Esophagus (tissue), 2 donors: Measurements from ENCODE around the gene CCR2. TPM values are rescaled to one million over a fixed set of nuclear protein-coding genes. Genes with fewer than 3 reads are reported as not detected.
"Not testable (repeated sequence)": the region's sequence is repeated elsewhere in the genome, so short reads cannot be mapped to it uniquely, and the experiment has no call there.

ENCODE experiments used
- H3K27ac ChIP-seq, 2 donors: one replicate each; pipeline ENCODE4 v1.5.1; 2013; ENCODE audit warnings: low read depth in 2 of 2, mild to moderate bottlenecking in 2 of 2, inconsistent platforms in 1 of 2, low read length in 1 of 2, moderate library complexity in 1 of 2
- H3K27me3 ChIP-seq, 2 donors: one replicate each; pipeline ENCODE4 v1.6.1; 2013; ENCODE audit warnings: low read length in 2 of 2, control low read depth in 1 of 2, mild to moderate bottlenecking in 1 of 2; ENCODE audit not compliant: insufficient read depth in 2 of 2, control insufficient read depth in 1 of 2
- H3K36me3 ChIP-seq, 2 donors: one replicate each; pipeline ENCODE4 v1.6.1; 2013; ENCODE audit warnings: low read length in 1 of 2; ENCODE audit not compliant: control insufficient read depth in 2 of 2, insufficient read depth in 2 of 2
- H3K4me1 ChIP-seq, 2 donors: one replicate each; pipeline ENCODE4 v1.6.1; 2013; ENCODE audit warnings: low read length in 1 of 2; ENCODE audit not compliant: control insufficient read depth in 2 of 2, insufficient read depth in 2 of 2
- H3K4me3 ChIP-seq, 2 donors: one replicate each; pipeline ENCODE4 v1.5.1; 2013; ENCODE audit warnings: low read length in 2 of 2, mild to moderate bottlenecking in 2 of 2, low read depth in 1 of 2, moderate library complexity in 1 of 2
- H3K9me3 ChIP-seq, 2 donors: one replicate each; pipeline ENCODE4 v1.6.1; 2013; ENCODE audit warnings: mild to moderate bottlenecking in 2 of 2, low read depth in 1 of 2, low read length in 1 of 2, moderate library complexity in 1 of 2; ENCODE audit not compliant: control insufficient read depth in 2 of 2, insufficient read depth in 1 of 2
- WGBS, 2 donors: extraction: QIAGEN DNeasy Blood & Tissue Kit; methylation state at CpG; one replicate each; pipeline ENCODE4 v1.1.7; 2013; 5-methylcytosine and 5-hydroxymethylcytosine counted together
- polyA plus RNA-seq, 2 donors: library from polyadenylated mRNA; stranded (reverse); fragments of 200-250 nt; gene quantifications; one replicate each; pipeline ENCODE4 v1.2.3, GENCODE V29; 2013
- donor health status: healthy with polysubstance abuse.
- donor health status: Bipolar disorder and iron deficiency.

Gene CCR2
- polyA plus RNA-seq, 2 donors = 0.24 to 0.39 TPM

DNA sequence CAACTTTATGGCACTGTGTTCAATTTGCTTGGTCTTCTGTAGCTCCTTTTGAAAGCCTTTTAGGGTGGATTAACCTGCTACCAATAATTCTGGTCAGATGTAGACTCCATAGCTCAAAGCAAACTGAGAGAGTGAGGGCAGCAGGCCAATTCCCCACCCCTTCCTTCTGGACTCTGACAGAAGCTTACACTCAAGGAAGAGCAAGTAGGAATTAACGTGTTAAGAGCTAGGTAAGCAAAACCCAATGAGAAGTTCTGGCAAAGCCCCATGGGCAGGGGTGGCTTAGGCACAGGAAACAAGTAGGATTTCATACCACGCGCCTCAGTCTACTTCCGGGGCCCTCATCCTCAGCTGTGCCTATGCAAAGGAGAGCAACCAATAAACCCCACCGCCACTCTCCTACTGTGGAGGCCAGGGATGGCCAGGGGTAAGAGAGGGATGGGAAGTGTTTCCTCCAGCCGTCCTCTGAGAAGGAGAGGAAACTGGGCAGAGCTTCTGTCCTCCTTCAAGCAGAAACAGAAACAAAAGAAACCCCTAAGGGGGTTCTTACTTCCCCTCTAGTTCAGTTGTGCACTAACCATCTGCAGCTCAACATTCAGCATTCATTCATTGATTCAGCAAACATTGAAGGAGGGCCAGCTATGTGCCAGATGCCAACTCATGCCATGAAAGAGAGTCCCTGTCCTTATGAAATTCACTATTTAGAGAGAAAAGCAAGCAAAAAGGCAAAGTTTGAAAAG, 29.5 kb downstream of the CCR2 start:
- 53 to 55% methylated on average over 6 of the region's 6 CpGs for WGBS, 2 donors
- no peak overlapping the region for H3K27ac ChIP-seq
- H3K36me3 ChIP-seq = no peaks in the 10 kb centered on the region
- H3K4me3 ChIP-seq = no peak overlapping the region
- no peaks in the 10 kb centered on the region for H3K9me3 ChIP-seq
- peaks cover 2 to 9% of the 10 kb centered on the region in 2 donors for H3K4me1 ChIP-seq
- H3K27me3 ChIP-seq = no peaks in the 10 kb centered on the region

DNA sequence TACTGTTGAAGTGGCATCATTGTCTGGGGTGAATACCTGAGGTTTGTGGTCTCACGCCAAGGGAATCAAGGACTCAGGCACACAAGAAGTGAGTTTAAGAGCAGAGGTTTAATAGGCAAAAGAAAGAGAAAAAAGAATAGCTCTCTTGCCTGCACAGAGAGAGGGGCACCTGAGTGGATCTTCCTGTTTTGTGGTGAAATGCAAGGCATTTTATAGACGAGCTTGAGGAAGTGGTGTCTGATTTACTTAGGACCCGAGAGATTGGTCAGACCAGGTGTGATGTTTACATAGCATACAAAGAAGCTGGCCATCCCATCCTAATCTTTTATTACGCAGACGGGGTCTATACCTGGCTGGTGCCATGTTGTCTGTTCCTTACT, 30.0 kb downstream of the CCR2 start:
- Histone ChIP-seq H3K4me3 (no peak overlapping the region), H3K36me3 (no peaks in the 10 kb centered on the region), H3K27ac (no peak overlapping the region), H3K4me1 (peaks cover 2 to 9% of the 10 kb centered on the region in 2 donors), H3K9me3 (no peaks in the 10 kb centered on the region), H3K27me3 (no peaks in the 10 kb centered on the region)
- 67 to 70% methylated on average over 5 of the region's 5 CpGs for WGBS, 2 donors

- H3K9me3 ChIP-seq = no peaks in the 10 kb centered on the region
- H3K4me3 ChIP-seq = no peak overlapping the region
- no peaks in the 10 kb centered on the region for H3K27me3 ChIP-seq
- 35 to 37% methylated on average over 4 of the region's 4 CpGs for WGBS, 2 donors
- peaks cover 0 to 7% of the 10 kb centered on the region in 2 donors for H3K4me1 ChIP-seq
- H3K27ac ChIP-seq = peak overlapping the region in 1 of 2 donors; percentile 13
- H3K36me3 ChIP-seq = no peaks in the 10 kb centered on the region
Measured at GRCh38 chr3:46386205-46386604, 32.3 kb downstream of the CCR2 start.

DNA sequence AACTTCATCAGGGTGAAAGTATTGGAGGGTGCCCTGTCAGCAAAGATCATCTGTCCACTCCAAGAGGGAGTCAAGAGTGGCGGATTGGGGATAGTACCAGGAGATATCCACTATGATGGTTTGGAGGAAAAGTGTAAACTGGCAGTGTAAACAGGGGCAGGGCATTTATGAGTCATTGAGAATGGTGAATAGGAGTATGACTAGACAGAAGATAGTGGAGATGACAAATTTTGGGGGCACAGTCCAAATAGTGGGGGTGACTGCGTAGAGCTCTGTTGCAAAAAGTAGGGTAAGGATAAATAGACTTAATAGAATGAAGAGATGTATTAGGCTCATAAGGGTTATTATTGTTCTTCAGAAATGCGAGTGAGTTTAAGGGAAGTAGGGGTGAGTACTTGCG, 34.9 kb downstream of the CCR2 start:
- H3K9me3 ChIP-seq, H3K27ac ChIP-seq, H3K4me3 ChIP-seq, H3K36me3 ChIP-seq, H3K4me1 ChIP-seq, H3K27me3 ChIP-seq: not testable (repeated sequence)
- WGBS, 2 donors = 92 to 93% methylated on average over 4 of the region's 4 CpGs

GRCh38 chr3:46389306-46389705, 35.4 kb downstream of the CCR2 start:
- Histone ChIP-seq H3K36me3 (no peaks in the 10 kb centered on the region), H3K27ac (no peak overlapping the region), H3K27me3 (no peaks in the 10 kb centered on the region), H3K4me3 (no peak overlapping the region), H3K9me3 (no peaks in the 10 kb centered on the region), H3K4me1 (peaks cover 0 to 9% of the 10 kb centered on the region in 2 donors)
- 83 to 86% methylated on average over 6 of the region's 6 CpGs for WGBS, 2 donors

DNA sequence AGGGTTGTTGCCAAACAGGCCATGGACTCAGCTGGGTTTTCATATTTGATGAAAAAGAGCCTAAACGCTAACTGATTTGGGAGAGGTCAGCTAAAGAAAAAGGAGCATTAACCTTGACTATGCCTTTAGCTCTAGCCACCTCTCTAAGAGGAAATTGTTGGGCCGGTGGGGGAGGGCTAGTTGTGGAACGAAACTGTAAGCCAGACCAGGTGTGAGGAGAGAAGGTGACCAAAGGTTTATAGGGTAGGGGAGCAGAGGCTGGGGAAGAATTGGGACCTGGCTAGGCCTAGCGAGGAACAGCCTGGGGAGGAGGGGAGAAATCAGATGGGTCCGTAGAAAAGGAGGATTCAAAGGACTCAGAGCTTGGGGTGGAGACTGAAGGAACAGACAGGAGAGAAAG, 37.6 kb downstream of the CCR2 start:
- WGBS, 2 donors = 92 to 95% methylated on average over 5 of the region's 5 CpGs
- not testable (repeated sequence) for H3K36me3 ChIP-seq, H3K4me3 ChIP-seq, H3K4me1 ChIP-seq, H3K9me3 ChIP-seq, H3K27me3 ChIP-seq, H3K27ac ChIP-seq

DNA sequence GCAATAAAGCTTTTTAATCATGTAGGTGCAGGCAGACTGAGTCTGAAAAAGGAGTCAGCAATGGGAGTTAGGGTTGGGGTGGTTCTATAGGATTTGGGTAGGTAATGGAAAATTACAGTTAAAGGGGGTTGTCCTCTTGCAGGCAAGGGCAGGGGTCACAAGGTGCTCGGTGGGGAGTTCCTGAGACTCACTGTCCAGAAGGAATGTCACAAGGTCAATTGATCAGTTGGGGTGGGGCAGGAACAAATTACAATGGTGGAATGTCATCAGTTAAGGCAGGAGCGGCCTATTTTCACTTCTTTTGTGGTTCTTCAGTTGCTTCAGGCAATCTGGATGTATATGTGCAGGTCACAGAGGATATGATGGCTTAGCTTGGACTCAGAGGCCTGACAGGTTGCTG, 39.1 kb downstream of the CCR2 start:
- Histone ChIP-seq H3K27ac (no peak overlapping the region), H3K9me3 (no peaks in the 10 kb centered on the region), H3K4me3 (no peak overlapping the region), H3K36me3 (no peaks in the 10 kb centered on the region), H3K4me1 (peaks cover 0 to 3% of the 10 kb centered on the region in 2 donors), H3K27me3 (no peaks in the 10 kb centered on the region)
- 43 to 49% methylated on average over 2 of the region's 2 CpGs for WGBS, 2 donors

- H3K27me3 ChIP-seq = no peaks in the 10 kb centered on the region
- WGBS, 2 donors = 72 to 78% methylated on average over 8 of the region's 8 CpGs
- H3K4me1 ChIP-seq = peaks cover 0 to 3% of the 10 kb centered on the region in 2 donors
- no peaks in the 10 kb centered on the region for H3K9me3 ChIP-seq
- no peak overlapping the region for H3K4me3 ChIP-seq
- no peak overlapping the region for H3K27ac ChIP-seq
- H3K36me3 ChIP-seq = no peaks in the 10 kb centered on the region
Measured at GRCh38 chr3:46393554-46394434, 39.9 kb downstream of the CCR2 start.

DNA sequence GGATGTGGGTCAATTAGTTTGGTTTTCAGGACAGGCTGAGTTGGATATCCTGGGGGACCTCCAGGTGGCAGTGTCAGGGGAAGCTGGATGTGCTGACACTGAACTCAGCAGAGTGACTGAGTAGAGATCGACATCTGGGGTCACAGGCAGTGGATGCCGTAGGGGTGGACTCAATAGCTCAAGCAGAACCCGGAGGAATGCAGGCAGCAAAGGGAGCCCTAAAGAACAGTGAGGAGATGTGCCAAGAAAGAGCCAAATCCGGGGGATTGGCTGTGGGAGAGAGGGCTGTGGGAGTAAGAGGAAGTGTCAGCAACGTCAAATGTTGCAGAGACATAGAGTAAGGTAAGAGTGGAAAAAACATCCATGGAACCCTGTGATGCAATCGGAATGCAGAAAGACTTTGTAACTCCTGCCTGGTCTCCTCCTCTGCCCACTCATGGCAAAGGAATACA, 41.3 kb downstream of the CCR2 start:
- Histone ChIP-seq H3K27me3 (no peaks in the 10 kb centered on the region), H3K27ac (no peak overlapping the region), H3K36me3 (no peaks in the 10 kb centered on the region), H3K4me3 (no peak overlapping the region), H3K4me1 (peaks cover 0 to 3% of the 10 kb centered on the region in 2 donors), H3K9me3 (no peaks in the 10 kb centered on the region)
- 76 to 84% methylated on average over 6 of the region's 6 CpGs for WGBS, 2 donors
